ENCODE measurements around the gene NDUFV1. TPM values are rescaled to one million over a fixed set of nuclear protein-coding genes. Genes with fewer than 3 reads are reported as not detected.

The NDUFV1 gene
- total and polyA plus RNA-seq, 9 of the 15 experiments (the other 6 are each of a cell fraction or from before 2014, with no cell fraction given): 10.8 to 423 (median 209) TPM

DNA sequence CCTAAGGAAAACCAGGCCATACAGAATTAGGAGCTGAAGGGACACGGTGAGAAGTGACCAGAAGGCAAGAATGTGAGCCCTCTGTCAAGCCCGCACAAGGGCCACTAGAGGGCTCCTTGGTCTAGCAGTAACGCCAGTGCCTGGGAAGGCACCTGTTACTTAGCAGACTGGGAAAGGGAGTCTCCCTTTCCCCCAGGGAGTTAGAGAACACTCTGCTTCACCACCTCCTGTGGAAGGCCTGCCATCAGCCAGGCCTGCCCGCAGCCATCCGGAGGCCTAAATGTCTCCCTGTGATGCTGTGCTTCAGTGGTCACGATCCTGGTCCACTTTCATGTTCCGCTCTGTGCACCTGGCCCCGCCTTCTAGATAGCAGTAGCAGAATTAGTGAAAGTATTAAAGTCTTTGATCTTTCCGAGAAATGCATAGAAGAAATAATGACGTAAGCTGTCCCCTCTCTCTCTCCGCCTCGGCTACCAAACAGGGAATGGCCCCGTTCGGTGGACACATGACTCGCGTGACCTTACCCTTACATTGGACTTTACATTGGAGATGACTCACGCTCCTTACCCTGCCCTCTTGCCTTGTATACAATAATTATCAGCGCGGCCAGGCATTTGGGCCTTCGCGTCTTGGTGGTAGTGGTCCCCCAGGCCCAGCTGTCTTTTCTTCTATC lies 33.9 kb upstream of the NDUFV1 start (continued):
- TF ChIP-seq, protein P1, sequence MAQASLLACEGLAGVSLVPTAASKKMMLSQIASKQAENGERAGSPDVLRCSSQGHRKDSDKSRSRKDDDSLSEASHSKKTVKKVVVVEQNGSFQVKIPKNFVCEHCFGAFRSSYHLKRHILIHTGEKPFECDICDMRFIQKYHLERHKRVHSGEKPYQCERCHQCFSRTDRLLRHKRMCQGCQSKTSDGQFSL (CRISPR knock-in tag; IDR thresholded peaks at IDR 0.05): no peak
- TF ChIP-seq, protein P1 (tag; IDR thresholded peaks at IDR 0.05): no peak
- TF ChIP-seq CBX5 (IDR thresholded peaks at IDR 0.05; ENCODE audit: borderline replicate concordance, low read depth) (no peak), ZFPM2 (CRISPR knock-in tag; IDR thresholded peaks at IDR 0.05) (no peak), SETDB1 (IDR thresholded peaks at IDR 0.05; ENCODE audit: low read length) (no peak), NFIX (CRISPR knock-in tag; IDR thresholded peaks at IDR 0.05; ENCODE audit: low read depth) (no peak), PYGO2 (tag; IDR thresholded peaks at IDR 0.05) (no peak), SMAD1 (IDR thresholded peaks at IDR 0.05; ENCODE audit: low read depth, low read length, partially characterized antibody) (no peak), PHF8 (IDR thresholded peaks at IDR 0.05; ENCODE audit: borderline replicate concordance, low read length) (no peak; the same call in 1 of the 2 replicates), ZNF57 (CRISPR knock-in tag; IDR thresholded peaks at IDR 0.05) (no peak), NFXL1 (CRISPR knock-in tag; IDR thresholded peaks at IDR 0.05) (no peak), ETV6 (IDR thresholded peaks at IDR 0.05; ENCODE audit: borderline replicate concordance in 1 of 2, low read depth in 2 of 2, low read length in 1 of 2) (no peak), ETV6 (CRISPR knock-in tag; IDR thresholded peaks at IDR 0.05; ENCODE audit: borderline replicate concordance) (no peak), ZNF586 (CRISPR knock-in tag; conservative IDR thresholded peaks at IDR 0.05) (no peak), CCNT2 (IDR thresholded peaks at IDR 0.05; ENCODE audit: borderline replicate concordance, extremely low read depth, insufficient read length, low read depth, low read length) (no peak), SAFB (IDR thresholded peaks at IDR 0.05; ENCODE audit: borderline replicate concordance, low read depth, low read length) (no peak), POLR2B (IDR thresholded peaks at IDR 0.05; ENCODE audit: low read depth, partially characterized antibody) (no peak)
- TF ChIP-seq, protein P2, sequence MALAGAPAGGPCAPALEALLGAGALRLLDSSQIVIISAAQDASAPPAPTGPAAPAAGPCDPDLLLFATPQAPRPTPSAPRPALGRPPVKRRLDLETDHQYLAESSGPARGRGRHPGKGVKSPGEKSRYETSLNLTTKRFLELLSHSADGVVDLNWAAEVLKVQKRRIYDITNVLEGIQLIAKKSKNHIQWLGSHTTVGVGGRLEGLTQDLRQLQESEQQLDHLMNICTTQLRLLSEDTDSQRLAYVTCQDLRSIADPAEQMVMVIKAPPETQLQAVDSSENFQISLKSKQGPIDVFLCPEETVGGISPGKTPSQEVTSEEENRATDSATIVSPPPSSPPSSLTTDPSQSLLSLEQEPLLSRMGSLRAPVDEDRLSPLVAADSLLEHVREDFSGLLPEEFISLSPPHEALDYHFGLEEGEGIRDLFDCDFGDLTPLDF (CRISPR knock-in tag; IDR thresholded peaks at IDR 0.05): no peak
- TF ChIP-seq, protein P3, sequence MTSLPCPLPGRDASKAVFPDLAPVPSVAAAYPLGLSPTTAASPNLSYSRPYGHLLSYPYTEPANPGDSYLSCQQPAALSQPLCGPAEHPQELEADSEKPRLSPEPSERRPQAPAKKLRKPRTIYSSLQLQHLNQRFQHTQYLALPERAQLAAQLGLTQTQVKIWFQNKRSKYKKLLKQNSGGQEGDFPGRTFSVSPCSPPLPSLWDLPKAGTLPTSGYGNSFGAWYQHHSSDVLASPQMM (CRISPR knock-in tag; IDR thresholded peaks at IDR 0.05): no peak
